ENCODE measurements around the gene SCAMP3. TPM values are rescaled to one million over a fixed set of nuclear protein-coding genes. Genes with fewer than 3 reads are reported as not detected.

SCAMP3 gene
- total and polyA plus RNA-seq, 2 experiments from 2014 or later = 80.5 to 135 TPM

GRCh38 chr1:155307247-155307740 lies 45.1 kb upstream of the SCAMP3 start:
- Histone ChIP-seq H3K4me3 (no peak overlapping the region), H3K79me2 (ENCODE audit: insufficient read depth) (peaks cover 30% of the 10 kb centered on the region), H3K4me2 (ENCODE audit: unreplicated experiment) (no peak overlapping the region), H3K4me1 (ENCODE audit: insufficient read depth) (peaks cover 22% of the 10 kb centered on the region), H3K27me3 (replicated peaks; ENCODE audit: insufficient read depth) (no peaks in the 10 kb centered on the region), H3K36me3 (ENCODE audit: low read depth) (no peaks in the 10 kb centered on the region), H4K20me1 (ENCODE audit: insufficient read depth) (no peaks in the 10 kb centered on the region), H3K9me2 (ENCODE audit: insufficient read depth) (no peaks in the 10 kb centered on the region), H2AFZ (no peak overlapping the region), H3F3A (ENCODE audit: insufficient read depth) (peaks cover 13% of the 10 kb centered on the region; the same call in 1 of the 2 replicates), H3K9me3 (ENCODE audit: low read depth) (no peaks in the 10 kb centered on the region), H3K9ac (no peak overlapping the region), H3K27ac (no peak overlapping the region)
- DNase-seq = peak; percentile 58
- in situ Hi-C loops (cut with MboI) = no loop called here
- TF ChIP-seq EZH2phosphoT487 (IDR thresholded peaks at IDR 0.05; ENCODE audit: insufficient read depth, low read depth) (no peak), EZH2 (IDR thresholded peaks at IDR 0.05; ENCODE audit: insufficient read depth, poor library complexity, severe bottlenecking) (no peak)
- WGBS, 2 experiments (ENCODE audit: low coverage in 1 of 2, low lambda C conversion rate in 2 of 2, missing lambda C conversion rate in 2 of 2) = 40 to 42% methylated on average over 6 of the region's 6 CpGs

- Histone ChIP-seq H3K79me2 (ENCODE audit: insufficient read depth) (peaks cover 23% of the 10 kb centered on the region), H3K9me3 (ENCODE audit: low read depth) (no peaks in the 10 kb centered on the region), H2AFZ (0 out of 2 replicates have a peak overlapping the region, but pooled peaks have one; percentile 45), H3K27ac (no peak overlapping the region), H3K9ac (no peak overlapping the region), H3F3A (ENCODE audit: insufficient read depth) (peaks cover 13% of the 10 kb centered on the region; the same call in 1 of the 2 replicates), H4K20me1 (ENCODE audit: insufficient read depth) (no peaks in the 10 kb centered on the region), H3K9me2 (ENCODE audit: insufficient read depth) (no peaks in the 10 kb centered on the region), H3K27me3 (replicated peaks; ENCODE audit: insufficient read depth) (no peaks in the 10 kb centered on the region), H3K4me3 (no peak overlapping the region), H3K4me2 (ENCODE audit: unreplicated experiment) (no peak overlapping the region), H3K36me3 (ENCODE audit: low read depth) (no peaks in the 10 kb centered on the region), H3K4me1 (ENCODE audit: insufficient read depth) (peaks cover 22% of the 10 kb centered on the region)
- peak; percentile 57 for DNase-seq
- 61 to 69% methylated on average over 7 of the region's 7 CpGs for WGBS, 2 experiments (ENCODE audit: low coverage in 1 of 2, low lambda C conversion rate in 2 of 2, missing lambda C conversion rate in 2 of 2)
- TF ChIP-seq EZH2 (IDR thresholded peaks at IDR 0.05; ENCODE audit: insufficient read depth, poor library complexity, severe bottlenecking) (no peak), EZH2phosphoT487 (IDR thresholded peaks at IDR 0.05; ENCODE audit: insufficient read depth, low read depth) (no peak)
- in situ Hi-C loops (cut with MboI) = no loop called here
Measured at GRCh38 chr1:155305881-155306391, 43.8 kb upstream of the SCAMP3 start.

- Histone ChIP-seq H3K4me2 (ENCODE audit: unreplicated experiment) (no peak overlapping the region), H3K9ac (no peak overlapping the region), H3F3A (ENCODE audit: insufficient read depth) (peaks cover 13% of the 10 kb centered on the region; the same call in 1 of the 2 replicates), H4K20me1 (ENCODE audit: insufficient read depth) (no peaks in the 10 kb centered on the region), H3K36me3 (ENCODE audit: low read depth) (no peaks in the 10 kb centered on the region), H3K9me2 (ENCODE audit: insufficient read depth) (no peaks in the 10 kb centered on the region), H3K79me2 (ENCODE audit: insufficient read depth) (peaks cover 9% of the 10 kb centered on the region), H3K27ac (no peak overlapping the region), H3K4me3 (no peak overlapping the region), H3K27me3 (replicated peaks; ENCODE audit: insufficient read depth) (no peaks in the 10 kb centered on the region), H3K4me1 (ENCODE audit: insufficient read depth) (peaks cover 17% of the 10 kb centered on the region), H2AFZ (no peak overlapping the region), H3K9me3 (ENCODE audit: low read depth) (no peaks in the 10 kb centered on the region)
- 63 to 67% methylated on average over 11 of the region's 11 CpGs for WGBS, 2 experiments (ENCODE audit: low coverage in 1 of 2, low lambda C conversion rate in 2 of 2, missing lambda C conversion rate in 2 of 2)
- no peak for DNase-seq
- in situ Hi-C loops (cut with MboI) = no loop called here
- TF ChIP-seq EZH2phosphoT487 (IDR thresholded peaks at IDR 0.05; ENCODE audit: insufficient read depth, low read depth) (no peak), EZH2 (IDR thresholded peaks at IDR 0.05; ENCODE audit: insufficient read depth, poor library complexity, severe bottlenecking) (no peak)
Measured at GRCh38 chr1:155304558-155305063, 42.5 kb upstream of the SCAMP3 start.

- Histone ChIP-seq H3K9ac (no peak within 1 kb of the TSS), H3K4me1 (ENCODE audit: insufficient read depth) (peaks cover 14% of the 10 kb centered on the region), H3K27ac (no peak within 1 kb of the TSS), H2AFZ (no peak within 1 kb of the TSS), H3F3A (ENCODE audit: insufficient read depth) (0 out of 2 replicates have a peak, but pooled peaks cover 4% of the 10 kb centered on the region), H3K27me3 (replicated peaks; ENCODE audit: insufficient read depth) (no peaks in the 10 kb centered on the region; the same call in 1 of the 2 replicates), H3K79me2 (ENCODE audit: insufficient read depth) (no peaks in the 10 kb centered on the region), H3K4me2 (ENCODE audit: unreplicated experiment) (no peak within 1 kb of the TSS), H3K4me3 (no peak within 1 kb of the TSS), H3K9me3 (ENCODE audit: low read depth) (no peaks in the 10 kb centered on the region), H3K9me2 (ENCODE audit: insufficient read depth) (no peaks in the 10 kb centered on the region), H3K36me3 (ENCODE audit: low read depth) (no peaks in the 10 kb centered on the region), H4K20me1 (ENCODE audit: insufficient read depth) (no peaks in the 10 kb centered on the region)
- DNase-seq = no peak
- in situ Hi-C loops (cut with MboI) = no loop called here
- 51 to 53% methylated on average over 5 of the region's 5 CpGs for WGBS, 2 experiments (ENCODE audit: low coverage in 1 of 2, low lambda C conversion rate in 2 of 2, missing lambda C conversion rate in 2 of 2)
- no peak for TF ChIP-seq EZH2 (IDR thresholded peaks at IDR 0.05; ENCODE audit: insufficient read depth, poor library complexity, severe bottlenecking)
- TF ChIP-seq EZH2phosphoT487 (IDR thresholded peaks at IDR 0.05; ENCODE audit: insufficient read depth, low read depth) = no peak
Measured at GRCh38 chr1:155301342-155301841, 39.2 kb upstream of the SCAMP3 start, which contains the start of gene PKLR. Gene PKLR, minus strand, starts transcription at chr1:155301438. Its CDS starts 43 bp downstream, at chr1:155301395.
